ENCODE results near the gene IRX2. TPM values are rescaled to one million over a fixed set of nuclear protein-coding genes. Genes with fewer than 3 reads are reported as not detected.

IRX2 gene
- total and polyA plus RNA-seq, 2 of the 4 experiments (the other 2 are of a cell fraction): 0.36 to 0.97 TPM

DNA sequence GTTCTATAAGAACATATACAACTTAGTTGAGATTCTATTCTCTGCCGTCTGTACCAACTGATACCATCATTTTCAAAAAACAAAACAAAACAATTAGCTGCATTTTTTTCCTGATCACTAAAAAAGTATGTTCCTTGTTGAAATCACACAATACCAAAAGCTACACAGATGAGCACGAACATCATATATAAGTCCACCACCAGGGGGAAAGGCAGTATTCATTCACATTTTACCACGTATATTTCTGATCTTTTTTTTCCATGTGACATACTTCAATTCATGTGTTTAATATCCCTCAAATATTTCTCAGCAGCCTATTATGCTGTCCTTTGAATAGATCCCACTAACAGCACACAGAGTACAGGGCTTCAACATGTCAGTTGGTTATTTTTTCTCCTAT, 40.6 kb downstream of the IRX2 start:
- Histone ChIP-seq H3K18ac (ENCODE audit: low read depth, low read length) (no peak overlapping the region), H2BK5ac (ENCODE audit: low read depth, low read length, poor library complexity, severe bottlenecking) (no peak overlapping the region), H3K27ac (ENCODE audit: insufficient read depth, low read length) (no peak overlapping the region), H3K4me1 (ENCODE audit: control insufficient read depth, insufficient read depth, low read length) (no peaks in the 10 kb centered on the region), H3K36me3 (ENCODE audit: control insufficient read depth, insufficient read depth, low read length) (no peaks in the 10 kb centered on the region), H3K79me1 (ENCODE audit: low read depth in 1 of 2, low read length in 2 of 2) (no peaks in the 10 kb centered on the region), H3K56ac (ENCODE audit: extremely low read depth, insufficient read depth, low read length) (no peak overlapping the region), H2BK15ac (ENCODE audit: low read depth, low read length) (no peak overlapping the region), H2AK9ac (replicated peaks; ENCODE audit: low read depth, low read length, poor library complexity) (no peak overlapping the region), H4K8ac (ENCODE audit: low read depth in 2 of 2, low read length in 2 of 2) (no peak overlapping the region), H3K4me3 (ENCODE audit: insufficient read depth, low read depth, low read length) (no peak overlapping the region), H2AFZ (replicated peaks; ENCODE audit: low read length, poor library complexity) (no peak overlapping the region), H4K5ac (ENCODE audit: low read depth, low read length) (no peak overlapping the region), H3K4me2 (ENCODE audit: low read depth, low read length) (no peak overlapping the region), H3K9me3 (ENCODE audit: control insufficient read depth, insufficient read depth, low read length) (peaks cover 21% of the 10 kb centered on the region), H3K14ac (replicated peaks; ENCODE audit: low read depth, low read length) (no peak overlapping the region), H4K20me1 (ENCODE audit: insufficient read depth, low read length) (no peaks in the 10 kb centered on the region), H3K23ac (ENCODE audit: low read depth, low read length) (no peak overlapping the region), H3K9ac (ENCODE audit: low read depth, low read length) (no peak overlapping the region), H2AK5ac (ENCODE audit: low read depth, low read length) (no peak overlapping the region), H4K91ac (ENCODE audit: insufficient read depth, low read depth, low read length) (no peak overlapping the region), H2BK20ac (ENCODE audit: low read depth, low read length) (no peak overlapping the region), H3K4ac (ENCODE audit: low read depth, low read length) (no peak overlapping the region), H3K9me1 (ENCODE audit: insufficient read depth, low read length) (no peaks in the 10 kb centered on the region), H2BK120ac (ENCODE audit: low read depth, low read length) (no peak overlapping the region), H3K27me3 (ENCODE audit: control insufficient read depth, insufficient read depth, low read length) (no peaks in the 10 kb centered on the region)
- no CpG with 5 or more reads among the region's 3 CpGs for WGBS, 2 experiments (ENCODE audit: extremely low coverage in 2 of 2, insufficient read length in 1 of 2)
- ATAC-seq (ENCODE audit: low read depth): no peak
- ChIA-PET CTCF (no interaction called here), POLR2A (ENCODE audit: unreplicated experiment) (no interaction called here)
- in situ Hi-C loops (cut with MboI; ENCODE audit: low sequenced_read_pairs): no loop called here
- no peak for DNase-seq
- intact Hi-C loops (cut with micrococcal nuclease): no loop called here
- TF ChIP-seq FOS (IDR thresholded peaks at IDR 0.05; ENCODE audit: low read depth, low read length) (no peak), BHLHE40 (IDR thresholded peaks at IDR 0.05; ENCODE audit: low read depth, low read length) (no peak), MAFK (IDR thresholded peaks at IDR 0.05; ENCODE audit: low read depth, low read length) (no peak), CEBPB (IDR thresholded peaks at IDR 0.05; ENCODE audit: low read depth, low read length) (no peak), RFX5 (IDR thresholded peaks at IDR 0.05; ENCODE audit: low read depth, low read length) (no peak), SMC3 (IDR thresholded peaks at IDR 0.05; ENCODE audit: low read depth, low read length) (no peak), POLR2A (IDR thresholded peaks at IDR 0.05; ENCODE audit: low read depth, low read length) (no peak), MXI1 (IDR thresholded peaks at IDR 0.05; ENCODE audit: borderline replicate concordance, low read depth, low read length) (no peak), CHD1 (IDR thresholded peaks at IDR 0.05; ENCODE audit: low read depth, low read length) (no peak), RAD21 (IDR thresholded peaks at IDR 0.05; ENCODE audit: low read length) (no peak)
- TF ChIP-seq, protein P1, sequence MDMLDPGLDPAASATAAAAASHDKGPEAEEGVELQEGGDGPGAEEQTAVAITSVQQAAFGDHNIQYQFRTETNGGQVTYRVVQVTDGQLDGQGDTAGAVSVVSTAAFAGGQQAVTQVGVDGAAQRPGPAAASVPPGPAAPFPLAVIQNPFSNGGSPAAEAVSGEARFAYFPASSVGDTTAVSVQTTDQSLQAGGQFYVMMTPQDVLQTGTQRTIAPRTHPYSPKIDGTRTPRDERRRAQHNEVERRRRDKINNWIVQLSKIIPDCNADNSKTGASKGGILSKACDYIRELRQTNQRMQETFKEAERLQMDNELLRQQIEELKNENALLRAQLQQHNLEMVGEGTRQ (IDR thresholded peaks at IDR 0.05; ENCODE audit: low read depth, low read length): no peak
- TF ChIP-seq, protein P2, sequence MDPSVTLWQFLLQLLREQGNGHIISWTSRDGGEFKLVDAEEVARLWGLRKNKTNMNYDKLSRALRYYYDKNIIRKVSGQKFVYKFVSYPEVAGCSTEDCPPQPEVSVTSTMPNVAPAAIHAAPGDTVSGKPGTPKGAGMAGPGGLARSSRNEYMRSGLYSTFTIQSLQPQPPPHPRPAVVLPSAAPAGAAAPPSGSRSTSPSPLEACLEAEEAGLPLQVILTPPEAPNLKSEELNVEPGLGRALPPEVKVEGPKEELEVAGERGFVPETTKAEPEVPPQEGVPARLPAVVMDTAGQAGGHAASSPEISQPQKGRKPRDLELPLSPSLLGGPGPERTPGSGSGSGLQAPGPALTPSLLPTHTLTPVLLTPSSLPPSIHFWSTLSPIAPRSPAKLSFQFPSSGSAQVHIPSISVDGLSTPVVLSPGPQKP (IDR thresholded peaks at IDR 0.05; ENCODE audit: borderline replicate concordance, low read depth, low read length): no peak
- dilution Hi-C loops (cut with HindIII; ENCODE audit: low sequenced_read_pairs, unreplicated experiment): no loop called here
- no TSS peak for BruUV-seq (replicated peaks)
